ENCODE data around the gene TUBA4A. TPM values are rescaled to one million over a fixed set of nuclear protein-coding genes. Genes with fewer than 3 reads are reported as not detected.
A peak's percentile ranks its signal among the peaks of the same experiment; 100 is the strongest.

The TUBA4A gene
- total RNA-seq, 1 donor from 2014 or later: 45.4 TPM

DNA sequence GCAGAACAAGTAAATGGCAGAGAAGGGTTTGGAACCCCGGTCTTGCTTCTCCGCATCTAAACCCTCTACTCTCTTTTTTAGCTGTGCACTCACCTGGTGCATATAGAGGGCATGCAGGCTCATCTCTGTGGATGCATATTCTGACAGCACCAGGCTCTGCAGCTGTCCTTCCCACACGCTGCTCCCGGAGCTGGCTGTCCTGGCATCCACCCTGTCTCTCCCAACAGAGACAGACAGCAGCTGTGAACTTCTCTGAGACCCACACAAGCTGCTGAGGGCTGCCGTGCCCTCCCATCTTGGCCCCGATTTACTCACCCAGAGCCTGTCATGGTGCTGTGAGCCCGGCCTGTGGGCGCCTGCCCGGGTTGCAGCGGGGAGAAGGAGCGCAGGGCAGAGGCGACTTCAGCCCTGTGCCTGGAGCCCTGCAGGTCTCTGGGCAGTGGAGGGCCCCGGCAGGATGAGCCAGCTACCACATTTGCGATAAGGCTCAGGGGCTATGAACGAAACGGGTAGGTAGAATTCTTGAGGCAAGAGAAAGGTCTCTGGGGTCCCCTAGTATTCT, 31.7 kb downstream of the TUBA4A start:
- TF ChIP-seq, protein P1, sequence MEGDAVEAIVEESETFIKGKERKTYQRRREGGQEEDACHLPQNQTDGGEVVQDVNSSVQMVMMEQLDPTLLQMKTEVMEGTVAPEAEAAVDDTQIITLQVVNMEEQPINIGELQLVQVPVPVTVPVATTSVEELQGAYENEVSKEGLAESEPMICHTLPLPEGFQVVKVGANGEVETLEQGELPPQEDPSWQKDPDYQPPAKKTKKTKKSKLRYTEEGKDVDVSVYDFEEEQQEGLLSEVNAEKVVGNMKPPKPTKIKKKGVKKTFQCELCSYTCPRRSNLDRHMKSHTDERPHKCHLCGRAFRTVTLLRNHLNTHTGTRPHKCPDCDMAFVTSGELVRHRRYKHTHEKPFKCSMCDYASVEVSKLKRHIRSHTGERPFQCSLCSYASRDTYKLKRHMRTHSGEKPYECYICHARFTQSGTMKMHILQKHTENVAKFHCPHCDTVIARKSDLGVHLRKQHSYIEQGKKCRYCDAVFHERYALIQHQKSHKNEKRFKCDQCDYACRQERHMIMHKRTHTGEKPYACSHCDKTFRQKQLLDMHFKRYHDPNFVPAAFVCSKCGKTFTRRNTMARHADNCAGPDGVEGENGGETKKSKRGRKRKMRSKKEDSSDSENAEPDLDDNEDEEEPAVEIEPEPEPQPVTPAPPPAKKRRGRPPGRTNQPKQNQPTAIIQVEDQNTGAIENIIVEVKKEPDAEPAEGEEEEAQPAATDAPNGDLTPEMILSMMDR (IDR thresholded peaks at IDR 0.05): no peak
- intact Hi-C loops (cut with DNase I): loop anchor here (10.0 kb wide), 1 partner anchor 47 kb away; the partner anchor contains the start of genes CNPPD1, RETREG2 and SLC23A3
- Histone ChIP-seq H3K9me3 (no peaks in the 10 kb centered on the region), H3K27ac (no peak overlapping the region), H3K36me3 (peaks cover 77% of the 10 kb centered on the region), H3K4me3 (no peak overlapping the region), H3K27me3 (no peaks in the 10 kb centered on the region), H3K4me1 (peaks cover 21% of the 10 kb centered on the region)
- DNase-seq: no peak
- no peak for ATAC-seq

DNA sequence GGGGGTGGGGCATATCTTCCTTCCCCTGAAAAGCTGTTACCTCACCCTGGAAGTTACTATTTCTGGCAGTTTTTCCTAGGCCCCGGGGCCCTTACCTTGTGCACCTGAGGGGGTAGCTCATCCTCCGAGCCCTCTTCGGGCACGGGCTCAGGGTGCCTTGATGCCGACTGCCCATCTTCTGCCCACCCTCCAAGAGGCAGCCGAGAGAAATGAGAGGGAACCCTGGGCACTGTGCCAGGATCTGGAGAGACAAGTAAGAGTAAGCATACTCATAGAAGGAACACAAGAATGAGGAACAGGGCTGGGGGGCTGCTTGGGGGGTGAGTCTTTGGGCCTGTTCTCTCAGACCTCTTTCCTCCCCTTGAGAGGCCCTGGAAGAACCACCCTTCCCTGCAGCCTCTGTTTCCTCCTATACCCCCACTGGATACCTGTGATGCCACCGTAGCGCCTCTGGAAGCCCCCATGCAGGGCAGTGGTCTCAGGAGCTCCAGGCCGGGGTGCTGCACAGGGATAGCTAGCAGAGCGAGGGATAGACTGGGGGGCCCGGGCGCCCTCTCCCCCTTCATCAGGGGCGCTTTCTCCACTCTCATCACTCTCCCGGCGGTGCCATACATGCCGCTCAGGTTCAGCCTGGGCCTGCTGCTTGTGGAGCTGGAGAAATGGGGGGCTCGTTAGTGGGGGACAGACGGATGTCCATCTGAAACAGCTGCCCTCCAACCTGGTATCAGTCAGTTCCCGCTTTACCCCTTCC, 32.9 kb downstream of the TUBA4A start:
- TF ChIP-seq, protein P1 (IDR thresholded peaks at IDR 0.05): no peak
- Histone ChIP-seq H3K4me3 (no peak overlapping the region), H3K9me3 (no peaks in the 10 kb centered on the region), H3K27me3 (no peaks in the 10 kb centered on the region), H3K27ac (no peak overlapping the region), H3K36me3 (peaks cover 66% of the 10 kb centered on the region), H3K4me1 (peaks cover 21% of the 10 kb centered on the region)
- no peak for ATAC-seq
- intact Hi-C loops (cut with DNase I): loop anchor here (10.0 kb wide), 1 partner anchor 46 kb away; the partner anchor contains the start of genes CNPPD1, RETREG2 and SLC23A3
- DNase-seq: no peak

DNA sequence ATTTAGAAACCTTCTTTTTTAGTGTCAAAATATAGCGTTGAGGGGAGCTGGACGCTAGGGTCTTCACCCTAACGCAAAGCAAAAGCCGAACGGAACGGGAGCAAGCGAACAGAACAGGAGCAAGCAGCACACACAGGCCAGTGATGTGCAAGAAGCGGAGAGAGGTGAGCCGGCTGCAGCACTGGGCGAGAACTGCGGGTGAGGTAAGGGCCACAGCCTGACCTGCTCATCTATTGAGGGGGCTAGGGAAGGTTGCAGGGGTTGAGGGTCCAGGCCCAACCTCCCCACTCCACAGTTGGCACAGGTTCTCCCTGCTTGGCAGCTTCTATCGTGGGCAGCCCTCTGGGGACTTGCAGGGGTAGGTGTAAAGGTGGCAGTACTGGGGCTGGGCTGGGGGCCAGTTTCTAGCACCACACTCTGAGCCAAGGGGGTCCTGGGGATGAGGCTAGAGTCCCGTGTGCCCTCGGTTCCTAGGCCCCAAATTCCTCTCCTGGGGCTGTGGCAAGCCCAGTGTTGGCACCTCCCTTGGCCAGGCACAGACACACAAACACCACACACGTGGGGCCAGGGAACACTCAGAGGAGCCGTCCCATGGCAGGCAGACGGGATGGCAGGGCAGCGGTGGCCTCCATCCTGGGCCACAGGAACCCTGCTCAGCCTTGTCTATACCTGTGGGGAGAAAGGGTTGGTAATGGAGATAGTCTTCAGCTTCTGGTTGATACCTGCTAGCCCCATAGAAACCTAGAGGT, 33.8 kb downstream of the TUBA4A start:
- H3K27ac ChIP-seq: peak overlapping the region; percentile 75
- intact Hi-C loops (cut with DNase I): loop anchor here (10.0 kb wide), 1 partner anchor 45 kb away; the partner anchor contains the start of genes CNPPD1, RETREG2 and SLC23A3
- peaks cover 21% of the 10 kb centered on the region for H3K4me1 ChIP-seq
- H3K9me3 ChIP-seq: no peaks in the 10 kb centered on the region
- ATAC-seq (no peak), DNase-seq (no peak)
- TF ChIP-seq, protein P1 (IDR thresholded peaks at IDR 0.05): no peak
- no peak overlapping the region for H3K4me3 ChIP-seq
- no peaks in the 10 kb centered on the region for H3K27me3 ChIP-seq
- H3K36me3 ChIP-seq: peaks cover 65% of the 10 kb centered on the region

DNA sequence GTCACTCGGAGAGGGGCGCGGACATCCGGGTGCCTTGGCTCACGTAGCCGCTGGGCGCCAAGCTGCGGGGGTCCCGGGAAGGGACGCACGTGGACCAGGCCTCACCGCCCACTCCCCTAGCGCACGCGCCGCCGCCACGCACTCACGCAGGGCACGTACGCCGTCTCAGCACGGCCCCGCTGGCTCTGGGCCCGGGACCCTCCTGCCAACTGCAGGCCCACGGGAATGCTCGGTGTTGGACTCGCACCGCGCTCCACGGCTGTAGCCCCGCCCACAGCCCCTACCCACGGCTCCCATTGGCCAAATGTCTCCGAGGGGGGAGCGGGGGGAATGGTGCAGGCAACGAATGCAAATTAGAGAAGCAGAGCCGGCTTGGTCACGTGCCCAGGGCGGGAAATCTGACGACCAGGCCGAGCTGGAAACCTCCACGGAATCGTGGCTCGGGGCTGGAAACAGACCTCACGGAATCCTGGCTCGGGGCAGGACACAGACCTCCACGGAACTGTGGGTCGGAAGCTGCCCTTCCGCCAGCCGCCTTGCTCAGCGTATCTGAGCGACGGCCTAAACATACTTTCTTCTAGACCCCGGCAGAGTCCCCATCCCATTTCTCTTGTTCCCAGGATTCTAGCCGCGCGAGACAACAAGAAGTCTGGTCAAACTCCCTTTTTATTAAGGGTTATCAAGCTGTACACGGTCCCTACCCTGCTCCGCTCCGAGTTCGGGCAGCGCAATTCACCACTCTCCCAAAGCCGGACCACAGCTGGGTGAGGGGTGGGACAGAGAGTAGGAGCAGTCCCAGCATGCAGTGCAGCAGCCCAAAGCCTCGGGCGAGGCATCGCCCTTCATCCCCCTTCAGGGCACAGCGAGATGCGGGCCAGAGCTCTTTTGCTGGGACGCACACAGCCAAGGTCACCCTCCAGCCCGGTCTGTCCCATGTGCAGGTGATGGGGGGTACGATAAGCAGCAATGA, 34.7 kb downstream of the TUBA4A start, which contains the start of gene ABCB6:
ABCB6 (minus strand) TSS at position 227 of the 970 bp plus-strand sequence. CDS start 285 bp downstream, outside the sequence.
- intact Hi-C loops (cut with DNase I): no loop called here
- peak; percentile 93 for ATAC-seq
- TF ChIP-seq, protein P1 (IDR thresholded peaks at IDR 0.05): no peak
- peak; percentile 96 for DNase-seq
- H3K27ac ChIP-seq: peak within 1 kb of the TSS; percentile 75
- H3K4me1 ChIP-seq: peaks cover 21% of the 10 kb centered on the region
- no peaks in the 10 kb centered on the region for H3K27me3 ChIP-seq
- H3K4me3 ChIP-seq: peak within 1 kb of the TSS; percentile 65
- peaks cover 59% of the 10 kb centered on the region for H3K36me3 ChIP-seq
- H3K9me3 ChIP-seq: no peaks in the 10 kb centered on the region

Data from upper lobe of right lung (tissue), 1 donor.